Panc1 (cell line): ENCODE measurements around the gene SOBP. TPM values are rescaled to one million over a fixed set of nuclear protein-coding genes. Genes with fewer than 3 reads are reported as not detected.

Source experiments
- ATAC-seq: fragments of 200-7000 bp; cut with Tn5 transposase; 2 replicates; pipeline ENCODE4 v1.9.1; 2020; ENCODE audit warnings: mild to moderate bottlenecking, moderate library complexity
- BruUV-seq: library from RNA; stranded (reverse); fragments of 400-500 nt; replicated peaks from 2 replicates; lab custom pipeline; 2021; lab: Mats Ljungman, UMichigan
- CTCF ChIA-PET: fragments of 300-600 bp; sonication (Branson Sonifier 250); formaldehyde crosslinking; loops from one replicate; lab custom pipeline; 2022; ENCODE audit warnings: antibody characterized with exemption; lab: Charles Lee
- POLR2A ChIA-PET: fragments of 300-600 bp; sonication (Branson Sonifier 250); formaldehyde crosslinking; loops from one replicate; lab custom pipeline; 2022; ENCODE audit warnings: antibody characterized with exemption; lab: Charles Lee
- DNase-seq: peaks from one replicate; pipeline ENCODE4 v3.0.0-alpha.2; 2010; ENCODE audit warnings: low read depth, low spot score
- H3K27ac ChIP-seq: 2 replicates; pipeline ENCODE4 v1.5.1; 2011; ENCODE audit warnings: mild to moderate bottlenecking, low read length, inconsistent platforms
- H3K27me3 ChIP-seq: fragments of 200-500 bp; sonication (Bioruptor generic); 2 replicates; pipeline ENCODE4 v1.6.0; 2014; ENCODE audit warnings: low read length, inconsistent platforms; ENCODE audit not compliant: control insufficient read depth, insufficient read depth
- H3K36me3 ChIP-seq: fragments of 200-500 bp; sonication (Bioruptor generic); 2 replicates; pipeline ENCODE4 v1.5.1; 2014; ENCODE audit warnings: inconsistent platforms, mild to moderate bottlenecking, low read length, moderate library complexity; ENCODE audit not compliant: control insufficient read depth, insufficient read depth
- H3K4me1 ChIP-seq: 2 replicates; pipeline ENCODE4 v1.5.1; 2011; ENCODE audit warnings: inconsistent platforms, mild to moderate bottlenecking, low read length, moderate library complexity; ENCODE audit not compliant: control insufficient read depth, insufficient read depth
- H3K4me3 ChIP-seq, 2 experiments: 2 replicates each; pipeline ENCODE4 v1.5.1; 2011 to 2012; ENCODE audit warnings: low read depth in 2 of 2, low read length in 2 of 2, mild to moderate bottlenecking in 2 of 2, inconsistent platforms in 1 of 2, moderate library complexity in 1 of 2
- H3K9me3 ChIP-seq: fragments of 200-500 bp; sonication (Bioruptor generic); 2 replicates; pipeline ENCODE4 v1.5.1; 2014; ENCODE audit warnings: low read depth, mild to moderate bottlenecking, inconsistent platforms, low read length, moderate library complexity; ENCODE audit not compliant: control insufficient read depth, insufficient read depth
- CTCF ChIP-seq: fragments of 450-650 bp; IDR thresholded peaks from 2 replicates; pipeline ENCODE4 v1.5.1; 2017; ENCODE audit warnings: mild to moderate bottlenecking
- POLR2AphosphoS5 ChIP-seq: IDR thresholded peaks from 2 replicates; pipeline ENCODE4 v1.6.1; 2012; ENCODE audit warnings: mild to moderate bottlenecking, low read depth, low read length, moderate library complexity
- REST ChIP-seq, 2 experiments: IDR thresholded peaks; 2 replicates each; pipeline ENCODE4 v1.6.1; 2011 to 2012; ENCODE audit warnings: low read depth in 2 of 2, control low read depth in 1 of 2, low read length in 1 of 2, mild to moderate bottlenecking in 1 of 2, moderate library complexity in 1 of 2; ENCODE audit not compliant: insufficient read depth in 1 of 2
- SIN3A ChIP-seq: IDR thresholded peaks from 2 replicates; pipeline ENCODE4 v1.6.1; 2012; ENCODE audit warnings: low read depth, mild to moderate bottlenecking, low read length, moderate library complexity, borderline replicate concordance; ENCODE audit not compliant: insufficient read depth
- TCF7L2 ChIP-seq: IDR thresholded peaks from 2 replicates; pipeline ENCODE4 v1.6.1; 2011; ENCODE audit warnings: mild to moderate bottlenecking, low read depth, low read length, inconsistent platforms
- in situ Hi-C: cut with HindIII; loops from 2 replicates; pipeline ENCODE4 v1.10.0; 2016; ENCODE audit warnings: low sequenced_read_pairs, low pct_unique_long_range_greater_than_20kb
- intact Hi-C: fragments of 100-400 bp; cut with micrococcal nuclease; formaldehyde crosslinking; loops from one replicate; pipeline ENCODE4 v1.10.0; 2022; ENCODE audit not compliant: unreplicated experiment
- total RNA-seq: library from RNA; stranded (reverse); gene quantifications from one replicate; pipeline ENCODE4 v1.2.1, GENCODE V29; 2021; ENCODE audit not compliant: unreplicated experiment

SOBP gene
- total RNA-seq, 1 experiment from 2014 or later = 9.0 TPM

- ChIA-PET POLR2A (interaction anchor here (1.2 kb wide), 1 partner anchor 16 kb away, joined by 3 read pairs; no protein-coding TSS in a partner anchor), CTCF (no interaction called here)
- H3K4me1 ChIP-seq = no peaks in the 10 kb centered on the region
- intact Hi-C loops (no loop called here), in situ Hi-C loops (no loop called here)
- no peak overlapping the region for H3K4me3 ChIP-seq
- ATAC-seq = no peak
- DNase-seq = no peak
- H3K36me3 ChIP-seq = no peaks in the 10 kb centered on the region
- BruUV-seq = no TSS peak
- TF ChIP-seq TCF7L2 = no peak
- TF ChIP-seq POLR2AphosphoS5 = no peak
- TF ChIP-seq REST (IDR thresholded peaks at IDR 0.05; ENCODE audit: insufficient read depth in 1 of 2, low read depth in 2 of 2, low read length in 1 of 2) = no peak
- no peak for TF ChIP-seq SIN3A
- TF ChIP-seq CTCF = no peak
- H3K27me3 ChIP-seq = no peaks in the 10 kb centered on the region
- H3K27ac ChIP-seq = no peak overlapping the region
- H3K9me3 ChIP-seq = no peaks in the 10 kb centered on the region
These were observed 124.9 kb downstream of the SOBP start for GRCh38 chr6:107614828-107615227.

GRCh38 chr6:107616775-107617174 lies 126.9 kb downstream of the SOBP start:
- BruUV-seq = no TSS peak
- TF ChIP-seq REST (IDR thresholded peaks at IDR 0.05; ENCODE audit: insufficient read depth in 1 of 2, low read depth in 2 of 2, low read length in 1 of 2) = no peak
- TF ChIP-seq CTCF = no peak
- no peak for TF ChIP-seq POLR2AphosphoS5
- TF ChIP-seq TCF7L2 = no peak
- no peak for TF ChIP-seq SIN3A
- no peak overlapping the region for H3K4me3 ChIP-seq

More at GRCh38 chr6:107616775-107617174, 126.9 kb downstream of the SOBP start:
- ATAC-seq (no peak), DNase-seq (no peak)
- intact Hi-C loops (no loop called here), in situ Hi-C loops (no loop called here)
- ChIA-PET POLR2A (interaction anchor here (0.6 kb wide), 1 partner anchor 80 kb away, joined by 3 read pairs; no protein-coding TSS in a partner anchor), CTCF (no interaction called here)
- Histone ChIP-seq H3K36me3 (no peaks in the 10 kb centered on the region), H3K27me3 (no peaks in the 10 kb centered on the region), H3K27ac (no peak overlapping the region), H3K4me1 (no peaks in the 10 kb centered on the region), H3K9me3 (no peaks in the 10 kb centered on the region)
